ENCODE measurements around the gene PCDH15. TPM values are rescaled to one million over a fixed set of nuclear protein-coding genes. Genes with fewer than 3 reads are reported as not detected.

PCDH15 gene
- total RNA-seq, 4 donors from 2014 or later = not detected

GRCh38 chr10:54148508-54148907, 652.5 kb downstream of the PCDH15 start:
- Histone ChIP-seq H3K36me3 (no peaks in the 10 kb centered on the region), H3K9me3 (no peaks in the 10 kb centered on the region), H3K27ac (no peak overlapping the region), H3K4me3 (no peak overlapping the region), H3K27me3 (no peaks in the 10 kb centered on the region), H3K4me1 (no peaks in the 10 kb centered on the region)
- DNase-seq = no peak
- TF ChIP-seq CTCF (IDR thresholded peaks at IDR 0.05) (no peak), POLR2A (IDR thresholded peaks at IDR 0.05) (no peak)

- TF ChIP-seq CTCF (IDR thresholded peaks at IDR 0.05) = no peak
- TF ChIP-seq POLR2A (IDR thresholded peaks at IDR 0.05) = no peak
- H3K27me3 ChIP-seq = no peaks in the 10 kb centered on the region
- no peak for DNase-seq
Measured at GRCh38 chr10:54139819-54140428, 661.1 kb downstream of the PCDH15 start.

GRCh38 chr10:54137396-54137795, 663.6 kb downstream of the PCDH15 start:
- Histone ChIP-seq H3K9me3 (no peaks in the 10 kb centered on the region), H3K4me1 (no peaks in the 10 kb centered on the region), H3K27ac (no peak overlapping the region), H3K4me3 (no peak overlapping the region), H3K27me3 (no peaks in the 10 kb centered on the region), H3K36me3 (no peaks in the 10 kb centered on the region)
- no peak for DNase-seq
- TF ChIP-seq POLR2A (IDR thresholded peaks at IDR 0.05) = no peak
- no peak for TF ChIP-seq CTCF (IDR thresholded peaks at IDR 0.05)

More at GRCh38 chr10:54139819-54140428, 661.1 kb downstream of the PCDH15 start:
- H3K4me3 ChIP-seq = no peak overlapping the region
- H3K9me3 ChIP-seq = no peaks in the 10 kb centered on the region
- no peaks in the 10 kb centered on the region for H3K36me3 ChIP-seq
- no peak overlapping the region for H3K27ac ChIP-seq
- no peaks in the 10 kb centered on the region for H3K4me1 ChIP-seq

- DNase-seq = no peak
- H3K9me3 ChIP-seq = no peaks in the 10 kb centered on the region
- H3K4me3 ChIP-seq = no peak overlapping the region
- H3K27me3 ChIP-seq = no peaks in the 10 kb centered on the region
- H3K27ac ChIP-seq = no peak overlapping the region
- TF ChIP-seq CTCF (IDR thresholded peaks at IDR 0.05) = no peak
- no peak for TF ChIP-seq POLR2A (IDR thresholded peaks at IDR 0.05)
- no peaks in the 10 kb centered on the region for H3K36me3 ChIP-seq
- no peaks in the 10 kb centered on the region for H3K4me1 ChIP-seq
Measured at GRCh38 chr10:54133203-54133602, 667.8 kb downstream of the PCDH15 start.

- Histone ChIP-seq H3K36me3 (no peaks in the 10 kb centered on the region), H3K27me3 (no peaks in the 10 kb centered on the region), H3K4me3 (no peak overlapping the region), H3K4me1 (no peaks in the 10 kb centered on the region), H3K27ac (no peak overlapping the region), H3K9me3 (no peaks in the 10 kb centered on the region)
- DNase-seq = no peak
- no peak for TF ChIP-seq POLR2A (IDR thresholded peaks at IDR 0.05)
- TF ChIP-seq CTCF (IDR thresholded peaks at IDR 0.05) = no peak
Measured at GRCh38 chr10:54131833-54132232, 669.2 kb downstream of the PCDH15 start.

- no peak for DNase-seq
- TF ChIP-seq POLR2A (IDR thresholded peaks at IDR 0.05) (no peak), CTCF (IDR thresholded peaks at IDR 0.05) (no peak)
- no peaks in the 10 kb centered on the region for H3K9me3 ChIP-seq
Measured at GRCh38 chr10:54130394-54130793, 670.6 kb downstream of the PCDH15 start.

More at GRCh38 chr10:54130394-54130793, 670.6 kb downstream of the PCDH15 start:
- Histone ChIP-seq H3K4me3 (no peak overlapping the region), H3K4me1 (no peaks in the 10 kb centered on the region), H3K27ac (no peak overlapping the region), H3K27me3 (no peaks in the 10 kb centered on the region), H3K36me3 (no peaks in the 10 kb centered on the region)
